ENCODE results near the gene ACER2. TPM values are rescaled to one million over a fixed set of nuclear protein-coding genes. Genes with fewer than 3 reads are reported as not detected.

ACER2 gene
- total RNA-seq, 1 donor from 2014 or later, result 7.4 TPM

- peaks cover 26% of the 10 kb centered on the region for H3K4me1 Mint-ChIP-seq (ENCODE audit: low read depth, unreplicated experiment)
- H3K4me3 Mint-ChIP-seq (ENCODE audit: unreplicated experiment), result peak overlapping the region; percentile 99
- DNase-seq (ENCODE audit: low read depth) (no peak), FAIRE-seq (no peak)
- H3K27me3 ChIP-seq (ENCODE audit: insufficient read depth, low read length), result no peaks in the 10 kb centered on the region
- no peaks in the 10 kb centered on the region for H3K9me3 Mint-ChIP-seq (ENCODE audit: unreplicated experiment)
- H3K9me3 ChIP-seq (ENCODE audit: insufficient read depth, low read depth, low read length), result no peaks in the 10 kb centered on the region
- peaks cover 34% of the 10 kb centered on the region for H3K79me2 ChIP-seq (ENCODE audit: insufficient read depth, low read length)
- H3K27me3 Mint-ChIP-seq (ENCODE audit: low read depth, unreplicated experiment), result no peaks in the 10 kb centered on the region
- TF ChIP-seq EZH2 (IDR thresholded peaks at IDR 0.05; ENCODE audit: insufficient read depth, low read length) (no peak), CTCF (IDR thresholded peaks at IDR 0.05; ENCODE audit: insufficient read depth, low read depth, low read length) (no peak)
- H3K36me3 ChIP-seq (ENCODE audit: insufficient read depth, low read length), result peaks cover 52% of the 10 kb centered on the region
- peaks cover 14% of the 10 kb centered on the region for H3K4me1 ChIP-seq (ENCODE audit: insufficient read depth, low read length)
- H2AFZ ChIP-seq (ENCODE audit: low read depth, low read length), result no peak overlapping the region
- peak overlapping the region; percentile 9 for H3K27ac Mint-ChIP-seq (ENCODE audit: unreplicated experiment)
- H3K4me2 ChIP-seq (ENCODE audit: low read length), result peak overlapping the region; percentile 90
- H3K27ac ChIP-seq (ENCODE audit: low read depth, low read length), result no peak overlapping the region
- H3K36me3 Mint-ChIP-seq (ENCODE audit: low read depth, unreplicated experiment), result peaks cover 30% of the 10 kb centered on the region
- peak overlapping the region; percentile 98 for H3K4me3 ChIP-seq (ENCODE audit: insufficient read depth, low read depth, low read length)
- H3K9ac ChIP-seq (ENCODE audit: low read length), result peak overlapping the region; percentile 97
- H4K20me1 ChIP-seq (ENCODE audit: insufficient read depth, low read length), result peaks cover 52% of the 10 kb centered on the region
Observed at GRCh38 chr9:19376931-19377330, 31.9 kb upstream of the ACER2 start.

- no peaks in the 10 kb centered on the region for H3K27me3 Mint-ChIP-seq (ENCODE audit: low read depth, unreplicated experiment)
- Histone ChIP-seq H3K4me1 (ENCODE audit: insufficient read depth, low read length) (peaks cover 14% of the 10 kb centered on the region), H2AFZ (ENCODE audit: low read depth, low read length) (no peak overlapping the region), H3K27ac (ENCODE audit: low read depth, low read length) (no peak overlapping the region), H3K4me3 (ENCODE audit: insufficient read depth, low read depth, low read length) (peak overlapping the region; percentile 98), H3K36me3 (ENCODE audit: insufficient read depth, low read length) (peaks cover 52% of the 10 kb centered on the region), H3K4me2 (ENCODE audit: low read length) (peak overlapping the region; percentile 90), H3K9ac (ENCODE audit: low read length) (peak overlapping the region; percentile 97), H3K79me2 (ENCODE audit: insufficient read depth, low read length) (peaks cover 34% of the 10 kb centered on the region), H3K9me3 (ENCODE audit: insufficient read depth, low read depth, low read length) (no peaks in the 10 kb centered on the region), H3K27me3 (ENCODE audit: insufficient read depth, low read length) (no peaks in the 10 kb centered on the region), H4K20me1 (ENCODE audit: insufficient read depth, low read length) (peaks cover 52% of the 10 kb centered on the region)
- peaks cover 26% of the 10 kb centered on the region for H3K4me1 Mint-ChIP-seq (ENCODE audit: low read depth, unreplicated experiment)
- DNase-seq (ENCODE audit: low read depth) (no peak), FAIRE-seq (no peak)
- H3K36me3 Mint-ChIP-seq (ENCODE audit: low read depth, unreplicated experiment), result peaks cover 30% of the 10 kb centered on the region
- TF ChIP-seq EZH2 (IDR thresholded peaks at IDR 0.05; ENCODE audit: insufficient read depth, low read length), result no peak
- TF ChIP-seq CTCF (IDR thresholded peaks at IDR 0.05; ENCODE audit: insufficient read depth, low read depth, low read length), result no peak
- H3K27ac Mint-ChIP-seq (ENCODE audit: unreplicated experiment), result peak overlapping the region; percentile 89
- H3K9me3 Mint-ChIP-seq (ENCODE audit: unreplicated experiment), result no peaks in the 10 kb centered on the region
- H3K4me3 Mint-ChIP-seq (ENCODE audit: unreplicated experiment), result peak overlapping the region; percentile 99
Observed at GRCh38 chr9:19378164-19378563, 30.6 kb upstream of the ACER2 start.

GRCh38 chr9:19378647-19379046, 30.2 kb upstream of the ACER2 start:
- peaks cover 14% of the 10 kb centered on the region for H3K4me1 ChIP-seq (ENCODE audit: insufficient read depth, low read length)
- peaks cover 34% of the 10 kb centered on the region for H3K79me2 ChIP-seq (ENCODE audit: insufficient read depth, low read length)
- no peak for TF ChIP-seq CTCF (IDR thresholded peaks at IDR 0.05; ENCODE audit: insufficient read depth, low read depth, low read length)
- no peak for TF ChIP-seq EZH2 (IDR thresholded peaks at IDR 0.05; ENCODE audit: insufficient read depth, low read length)
- H3K9me3 ChIP-seq (ENCODE audit: insufficient read depth, low read depth, low read length), result no peaks in the 10 kb centered on the region
- DNase-seq (ENCODE audit: low read depth), result no peak
- Mint-ChIP-seq H3K27ac (ENCODE audit: unreplicated experiment) (peak overlapping the region; percentile 100), H3K4me1 (ENCODE audit: low read depth, unreplicated experiment) (peaks cover 26% of the 10 kb centered on the region), H3K27me3 (ENCODE audit: low read depth, unreplicated experiment) (no peaks in the 10 kb centered on the region), H3K36me3 (ENCODE audit: low read depth, unreplicated experiment) (peaks cover 30% of the 10 kb centered on the region), H3K9me3 (ENCODE audit: unreplicated experiment) (no peaks in the 10 kb centered on the region), H3K4me3 (ENCODE audit: unreplicated experiment) (peak overlapping the region; percentile 99)
- H3K4me3 ChIP-seq (ENCODE audit: insufficient read depth, low read depth, low read length), result peak overlapping the region; percentile 98
- H3K9ac ChIP-seq (ENCODE audit: low read length), result peak overlapping the region; percentile 97
- no peak overlapping the region for H2AFZ ChIP-seq (ENCODE audit: low read depth, low read length)
- FAIRE-seq, result no peak
- H3K27ac ChIP-seq (ENCODE audit: low read depth, low read length), result no peak overlapping the region
- peaks cover 52% of the 10 kb centered on the region for H3K36me3 ChIP-seq (ENCODE audit: insufficient read depth, low read length)
- H3K27me3 ChIP-seq (ENCODE audit: insufficient read depth, low read length), result no peaks in the 10 kb centered on the region
- H4K20me1 ChIP-seq (ENCODE audit: insufficient read depth, low read length), result peaks cover 52% of the 10 kb centered on the region
- H3K4me2 ChIP-seq (ENCODE audit: low read length), result peak overlapping the region; percentile 90

Data from astrocyte (in vitro differentiated cells and primary cell).